ENCODE results near the gene KCNK10.

- TF ChIP-seq CTCF (IDR thresholded peaks at IDR 0.05; ENCODE audit: borderline replicate concordance, extremely low read depth, low read length, poor library complexity, severe bottlenecking) (no peak), EZH2 (IDR thresholded peaks at IDR 0.05; ENCODE audit: borderline replicate concordance, low read depth, low read length, severe bottlenecking) (no peak)
Measured at GRCh38 chr14:88241810-88242209, 81.3 kb downstream of the KCNK10 start.

All from DND-41 (cell line).